Keratinocyte (primary cell): ENCODE measurements around the gene MEG3. TPM values are rescaled to one million over a fixed set of nuclear protein-coding genes. Genes with fewer than 3 reads are reported as not detected.

Experiments used
- DNase-seq: peaks from one replicate; pipeline ENCODE4 v3.0.0-alpha.2; 2011; ENCODE audit warnings: low read depth, missing footprints, low spot score
- FAIRE-seq: peaks from 2 replicates; lab custom pipeline; 2011; peaks lifted over from hg19 to GRCh38; lab: Jason Lieb, UNC
- H2AFZ ChIP-seq: 2 replicates; pipeline ENCODE4 v1.6.0; 2012; ENCODE audit warnings: low read length, control low read depth, inconsistent platforms; ENCODE audit not compliant: control insufficient read depth
- H3K27ac ChIP-seq: 2 replicates; pipeline ENCODE4 v1.5.1; 2011; ENCODE audit warnings: low read length; ENCODE audit not compliant: control insufficient read depth, insufficient read depth
- H3K27me3 ChIP-seq: 3 replicates; pipeline ENCODE4 v1.6.0; 2011; ENCODE audit warnings: low read length; ENCODE audit not compliant: control insufficient read depth, insufficient read depth; ENCODE audit errors: extremely low read depth
- H3K36me3 ChIP-seq, 2 experiments: 2 replicates in 1 of 2; 3 replicates in 1 of 2; pipeline ENCODE4 v1.5.1; 2011; ENCODE audit warnings: low read length in 2 of 2, mild to moderate bottlenecking in 1 of 2; ENCODE audit not compliant: control insufficient read depth in 2 of 2, insufficient read depth in 2 of 2; ENCODE audit errors: extremely low read depth in 1 of 2
- H3K4me1 ChIP-seq: 3 replicates; pipeline ENCODE4 v1.5.1; 2011; ENCODE audit warnings: low read length; ENCODE audit not compliant: control insufficient read depth, insufficient read depth; ENCODE audit errors: extremely low read depth
- H3K4me2 ChIP-seq: 3 replicates; pipeline ENCODE4 v1.6.0; 2011; ENCODE audit warnings: low read depth, low read length; ENCODE audit not compliant: control insufficient read depth, insufficient read depth; ENCODE audit errors: extremely low read depth
- H3K4me3 ChIP-seq, 3 experiments: fragments of 200-600 bp in 1 of 3; sonication (generic) in 1 of 3; 2 replicates in 2 of 3; 3 replicates in 1 of 3; pipeline ENCODE4 v1.5.1; 2011 to 2016; ENCODE audit warnings: low read length in 3 of 3, mild to moderate bottlenecking in 3 of 3, control low read depth in 2 of 3, inconsistent platforms in 1 of 3, low read depth in 1 of 3, mixed read lengths in 1 of 3, mixed run types in 1 of 3, moderate library complexity in 1 of 3; ENCODE audit not compliant: control insufficient read depth in 2 of 3, insufficient read depth in 2 of 3; ENCODE audit errors: extremely low read depth in 1 of 3
- H3K79me2 ChIP-seq: 2 replicates; pipeline ENCODE4 v1.6.0; 2012; ENCODE audit warnings: low read length; ENCODE audit not compliant: control insufficient read depth, insufficient read depth
- H3K9ac ChIP-seq: 3 replicates; pipeline ENCODE4 v1.6.0; 2011; ENCODE audit warnings: low read length; ENCODE audit not compliant: control insufficient read depth, insufficient read depth; ENCODE audit errors: extremely low read depth
- H3K9me1 ChIP-seq: 3 replicates; pipeline ENCODE4 v1.6.0; 2011; ENCODE audit warnings: low read length; ENCODE audit not compliant: control insufficient read depth, insufficient read depth; ENCODE audit errors: extremely low read depth
- H3K9me3 ChIP-seq: 2 replicates; pipeline ENCODE4 v1.5.1; 2012; ENCODE audit warnings: low read depth, low read length; ENCODE audit not compliant: control insufficient read depth
- H4K20me1 ChIP-seq: 3 replicates; pipeline ENCODE4 v1.6.0; 2011; ENCODE audit warnings: low read length; ENCODE audit not compliant: control insufficient read depth, insufficient read depth; ENCODE audit errors: extremely low read depth
- CTCF ChIP-seq, 3 experiments: IDR thresholded peaks in 1 of 3; conservative IDR thresholded peaks in 1 of 3; optimal IDR thresholded peaks in 1 of 3; 2 replicates in 2 of 3; 3 replicates in 1 of 3; pipeline versions ENCODE3 to v1.5.1; 2011; ENCODE audit warnings: low read length in 3 of 3, mild to moderate bottlenecking in 3 of 3, moderate library complexity in 2 of 3, control low read depth in 1 of 3, inconsistent platforms in 1 of 3; ENCODE audit not compliant: insufficient read depth in 2 of 3; ENCODE audit errors: extremely low read depth in 1 of 3
- EZH2 ChIP-seq: IDR thresholded peaks from one replicate; pipeline ENCODE4 v1.6.1; 2012; ENCODE audit warnings: inconsistent platforms, mild to moderate bottlenecking, low read length, moderate library complexity
- dilution Hi-C: fragments of 300-500 bp; cut with MboI; formaldehyde crosslinking; loops from one replicate; pipeline ENCODE4 v1.7.0; 2020; ENCODE audit warnings: low sequenced_read_pairs; ENCODE audit not compliant: extremely low pct_ligation_motif_present
- polyA plus RNA-seq, 5 experiments: library from polyadenylated mRNA; depleted of rRNA in 3 of 5; stranded (reverse) in 3 of 5; stranded (forward) in 1 of 5; unstranded in 1 of 5; fragments of >200 nt; gene quantifications; 1 replicate in 1 of 5; 2 replicates in 3 of 5; 3 replicates in 1 of 5; pipeline versions ENCODE4 v1.2.1 to v1.2.3, GENCODE V29; 2011 to 2012; ENCODE audit warnings: missing spikeins in 2 of 5, low read depth in 1 of 5, low replicate concordance in 1 of 5

The MEG3 gene
- polyA plus RNA-seq, 1 donor (not counting 4 experiments of a cell fraction or from before 2014, with no cell fraction given) = 5.6 TPM

GRCh38 chr14:100885196-100885595 lies 59.3 kb downstream of the MEG3 start:
- Histone ChIP-seq H2AFZ (no peak overlapping the region), H3K9me1 (no peaks in the 10 kb centered on the region), H3K9ac (no peak overlapping the region), H3K27me3 (no peaks in the 10 kb centered on the region), H4K20me1 (no peaks in the 10 kb centered on the region), H3K36me3 (no peaks in the 10 kb centered on the region), H3K4me1 (no peaks in the 10 kb centered on the region), H3K4me2 (no peak overlapping the region), H3K79me2 (no peaks in the 10 kb centered on the region), H3K9me3 (peaks cover 11% of the 10 kb centered on the region), H3K4me3 (no peak overlapping the region), H3K27ac (no peak overlapping the region)
- no peak for FAIRE-seq
- no peak for DNase-seq
- TF ChIP-seq CTCF (optimal IDR thresholded peaks at IDR 0.05 in 1 of 3, IDR thresholded peaks at IDR 0.05 in 1 of 3, conservative IDR thresholded peaks at IDR 0.05 in 1 of 3; ENCODE audit: extremely low read depth in 1 of 3, insufficient read depth in 2 of 3, low read length in 3 of 3) (no peak), EZH2 (no peak)
- dilution Hi-C loops = no loop called here

GRCh38 chr14:100885617-100886016 lies 59.7 kb downstream of the MEG3 start:
- Histone ChIP-seq H3K27me3 (no peaks in the 10 kb centered on the region), H3K9ac (no peak overlapping the region), H2AFZ (no peak overlapping the region), H3K4me2 (no peak overlapping the region), H3K79me2 (no peaks in the 10 kb centered on the region), H3K9me3 (peaks cover 9% of the 10 kb centered on the region), H3K36me3 (no peaks in the 10 kb centered on the region), H3K4me3 (no peak overlapping the region), H3K9me1 (no peaks in the 10 kb centered on the region), H3K4me1 (no peaks in the 10 kb centered on the region), H4K20me1 (no peaks in the 10 kb centered on the region), H3K27ac (no peak overlapping the region)
- DNase-seq = no peak
- FAIRE-seq = no peak
- dilution Hi-C loops = no loop called here
- TF ChIP-seq CTCF (optimal IDR thresholded peaks at IDR 0.05 in 1 of 3, IDR thresholded peaks at IDR 0.05 in 1 of 3, conservative IDR thresholded peaks at IDR 0.05 in 1 of 3; ENCODE audit: extremely low read depth in 1 of 3, insufficient read depth in 2 of 3, low read length in 3 of 3) (no peak), EZH2 (no peak)
